Activated gamma-delta T cell treated with anti-CD3 and anti-CD28 coated beads, Interleukin-2, amount 50 U/mL, for 16 hours (primary cell): ENCODE data around the gene ERGIC3.

ENCODE experiments used
- DNase-seq: peaks from one replicate; pipeline ENCODE4 v3.0.0-alpha.2; 2020; ENCODE audit warnings: low read depth

Gene ERGIC3

DNA sequence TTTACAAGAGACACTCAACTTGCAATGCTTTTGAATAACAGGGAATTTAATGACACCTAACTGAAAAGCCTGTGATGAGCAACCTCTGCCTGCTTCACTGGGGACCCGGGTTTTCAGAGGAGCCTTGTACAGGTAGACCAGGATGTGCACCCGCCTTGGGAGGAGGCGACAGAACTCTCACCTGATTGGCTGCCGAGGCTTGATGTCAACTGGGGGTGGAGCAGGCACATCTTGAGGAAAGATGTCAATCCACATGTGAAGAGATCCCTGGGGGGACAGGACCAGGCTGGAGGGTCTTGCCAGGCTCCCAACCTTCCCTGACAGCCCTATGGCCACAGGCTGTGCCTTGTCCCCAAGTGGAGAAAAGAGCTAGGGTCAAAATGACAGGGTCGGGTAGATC, 19.8 kb downstream of the ERGIC3 start:
- DNase-seq, result no peak

DNA sequence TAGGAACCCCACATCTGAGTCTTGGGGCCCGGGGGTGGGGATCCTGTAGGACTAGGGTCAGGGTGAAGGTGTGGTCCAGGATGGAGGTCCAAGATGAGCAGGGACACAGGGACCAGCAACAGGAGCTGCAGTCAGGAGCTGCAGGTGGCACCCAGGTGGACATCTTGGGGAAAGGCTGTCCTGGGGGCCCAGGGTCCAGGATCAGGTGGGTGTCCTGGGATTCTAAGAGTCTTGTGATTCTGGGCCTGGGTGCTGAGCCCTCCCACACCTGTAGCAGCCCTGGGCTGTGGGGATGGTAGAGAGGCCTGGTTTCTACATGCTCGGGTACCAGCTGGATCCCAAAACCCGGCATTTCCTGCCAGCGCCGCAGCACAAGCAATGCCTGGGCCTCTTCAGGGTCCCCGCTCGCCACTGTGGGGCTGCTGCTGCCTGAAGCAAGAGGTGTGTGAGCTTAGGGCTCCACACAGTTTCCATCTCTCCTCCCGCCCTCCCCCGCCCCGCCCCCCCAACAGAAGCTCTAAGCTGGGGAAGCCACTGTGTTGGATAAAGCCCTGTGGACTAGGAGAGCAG, 20.7 kb downstream of the ERGIC3 start:
- no peak for DNase-seq

DNA sequence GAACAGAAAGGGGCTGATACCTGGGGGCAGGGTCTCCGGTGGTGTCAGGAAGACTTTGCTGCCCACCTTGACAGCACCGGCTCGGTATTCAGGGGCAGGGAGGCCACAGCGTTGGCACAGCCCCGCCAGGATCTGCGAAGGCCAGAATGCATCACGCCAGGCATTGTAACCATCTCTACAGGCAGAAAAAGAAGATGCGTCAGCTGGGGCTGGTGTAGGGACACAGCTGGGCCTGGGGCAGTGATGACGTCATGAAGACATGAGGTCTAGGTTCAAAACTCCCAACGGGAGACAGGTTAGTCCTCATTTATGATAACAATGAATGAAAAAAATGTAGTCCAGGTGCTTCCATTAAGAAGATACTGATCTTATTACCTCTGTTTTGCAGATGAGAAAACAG, 22.0 kb downstream of the ERGIC3 start:
- no peak for DNase-seq

DNA sequence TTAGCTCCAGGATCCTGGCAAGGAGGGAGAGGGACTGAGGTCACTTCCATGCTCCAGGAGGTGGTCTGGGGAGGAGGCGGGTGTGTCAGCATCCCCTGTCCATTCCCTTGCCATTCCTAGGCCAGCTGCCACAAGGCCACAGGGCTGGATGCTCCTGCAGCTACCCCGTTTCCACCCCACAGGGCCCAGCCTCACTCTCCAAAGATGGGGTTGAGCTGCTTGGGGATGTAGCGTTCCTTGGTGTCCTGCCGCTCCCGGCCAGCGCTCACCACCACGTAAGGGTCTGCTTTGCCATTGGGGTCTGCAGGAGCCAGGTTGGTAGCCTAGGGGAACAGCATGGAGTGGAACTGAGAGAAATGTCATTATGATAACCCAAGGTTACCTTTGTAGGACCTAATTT, 23.0 kb downstream of the ERGIC3 start:
- DNase-seq, result no peak

GRCh38 chr20:35568645-35569044, 26.8 kb downstream of the ERGIC3 start:
- no peak for DNase-seq

DNA sequence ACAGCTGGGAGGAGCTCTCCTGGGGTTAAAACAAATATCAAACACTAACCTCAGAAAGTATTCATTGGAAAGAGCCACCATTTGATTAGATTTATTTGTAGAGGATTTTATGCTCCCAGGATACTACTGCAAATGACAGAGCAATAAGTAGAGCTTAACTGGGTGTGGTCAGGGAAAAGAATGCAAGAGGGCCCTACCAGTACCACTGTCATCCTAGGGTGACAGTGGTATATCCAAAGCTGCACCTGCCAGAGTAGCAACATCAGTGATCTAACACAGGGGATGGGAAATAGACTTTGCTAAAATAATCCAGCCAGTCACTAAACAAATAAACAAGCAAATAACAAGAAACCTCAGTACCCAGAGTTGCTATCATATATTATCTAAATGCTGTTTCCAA, 29.7 kb downstream of the ERGIC3 start:
- DNase-seq, result no peak

DNA sequence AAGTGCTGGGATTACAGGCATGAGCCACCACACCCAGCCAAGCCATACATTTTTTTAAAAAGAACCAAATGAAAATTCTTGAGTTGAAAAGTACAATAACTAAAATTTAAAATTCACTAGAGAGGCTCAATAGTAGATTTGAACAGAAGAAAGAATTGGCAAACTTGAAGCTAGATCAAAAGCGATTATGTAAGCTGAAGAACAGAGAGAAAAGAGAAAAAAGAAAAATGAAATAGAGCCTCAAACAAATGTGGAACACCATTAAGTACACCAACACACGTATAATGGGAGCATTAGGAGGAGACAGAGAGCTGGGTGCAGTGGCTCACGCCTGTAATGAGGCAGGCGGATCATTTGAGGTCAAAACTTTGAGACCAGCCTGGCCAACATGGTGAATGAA, 31.0 kb downstream of the ERGIC3 start:
- no peak for DNase-seq

GRCh38 chr20:35575958-35576357, 34.1 kb downstream of the ERGIC3 start:
- no peak for DNase-seq

- no peak for DNase-seq
Measured at GRCh38 chr20:35576816-35577215, 34.9 kb downstream of the ERGIC3 start.

DNA sequence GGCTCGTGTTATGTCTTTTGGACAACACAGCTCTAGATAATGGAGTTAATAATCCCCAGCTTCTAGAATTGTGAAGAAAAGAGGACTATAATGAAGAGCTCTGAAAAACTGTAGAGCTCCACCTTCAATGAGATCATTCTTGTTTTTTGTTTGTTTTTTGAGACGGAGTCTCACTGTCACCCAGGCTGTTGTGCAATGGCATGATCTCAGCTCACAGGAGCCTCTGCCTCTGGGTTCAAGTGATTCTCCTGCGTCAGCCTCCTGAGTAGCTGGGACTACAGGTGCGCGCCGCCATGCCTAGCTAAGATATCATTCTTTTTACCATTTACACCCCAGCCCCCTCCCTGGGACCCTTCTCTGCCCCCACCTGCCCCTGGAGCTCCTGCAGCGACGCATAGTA, 36.6 kb downstream of the ERGIC3 start:
- DNase-seq, result no peak

DNA sequence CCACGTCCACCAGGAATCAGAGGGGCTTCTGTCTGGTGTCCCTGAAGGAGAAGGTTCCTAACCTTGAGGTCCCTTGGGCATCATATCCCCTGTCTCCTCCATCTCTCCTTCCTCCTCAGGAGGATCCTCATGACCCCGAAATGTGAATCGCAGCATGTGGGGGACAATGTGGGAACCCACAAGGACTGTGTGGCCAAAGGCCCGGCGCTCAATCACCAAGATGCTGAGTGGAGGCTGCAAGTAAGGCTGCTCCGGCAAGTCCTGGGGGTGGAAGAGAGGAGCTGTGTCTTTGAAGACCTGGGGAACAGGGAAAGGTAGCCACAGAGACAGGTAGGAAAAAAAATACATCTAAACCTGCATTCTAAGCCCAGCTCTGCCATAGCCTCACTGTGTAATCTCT, 37.3 kb downstream of the ERGIC3 start:
- DNase-seq, result no peak

DNA sequence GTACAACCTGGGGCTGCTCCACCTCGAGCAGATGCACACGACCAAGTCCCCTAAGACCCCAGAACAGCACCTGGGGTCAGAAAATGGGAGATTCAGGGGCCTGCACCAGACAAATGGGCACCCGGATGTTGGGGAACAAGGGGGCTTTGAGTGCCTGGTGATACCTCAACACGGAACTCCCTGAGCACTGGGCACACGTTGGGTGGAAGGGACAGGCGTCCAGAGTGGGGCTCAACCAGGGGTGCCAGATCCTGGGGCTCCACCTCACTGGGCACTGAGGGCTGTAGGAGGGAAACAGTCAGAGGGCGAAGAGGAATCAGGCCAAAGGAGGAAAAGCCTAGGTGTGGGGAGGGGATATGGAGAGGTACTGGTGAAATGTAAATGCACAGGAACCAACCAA, 40.3 kb downstream of the ERGIC3 start:
- no peak for DNase-seq

- DNase-seq, result no peak
Measured at GRCh38 chr20:35582741-35583404, 41.0 kb downstream of the ERGIC3 start.

- no peak for DNase-seq
Measured at GRCh38 chr20:35583636-35584560, 42.0 kb downstream of the ERGIC3 start.

DNA sequence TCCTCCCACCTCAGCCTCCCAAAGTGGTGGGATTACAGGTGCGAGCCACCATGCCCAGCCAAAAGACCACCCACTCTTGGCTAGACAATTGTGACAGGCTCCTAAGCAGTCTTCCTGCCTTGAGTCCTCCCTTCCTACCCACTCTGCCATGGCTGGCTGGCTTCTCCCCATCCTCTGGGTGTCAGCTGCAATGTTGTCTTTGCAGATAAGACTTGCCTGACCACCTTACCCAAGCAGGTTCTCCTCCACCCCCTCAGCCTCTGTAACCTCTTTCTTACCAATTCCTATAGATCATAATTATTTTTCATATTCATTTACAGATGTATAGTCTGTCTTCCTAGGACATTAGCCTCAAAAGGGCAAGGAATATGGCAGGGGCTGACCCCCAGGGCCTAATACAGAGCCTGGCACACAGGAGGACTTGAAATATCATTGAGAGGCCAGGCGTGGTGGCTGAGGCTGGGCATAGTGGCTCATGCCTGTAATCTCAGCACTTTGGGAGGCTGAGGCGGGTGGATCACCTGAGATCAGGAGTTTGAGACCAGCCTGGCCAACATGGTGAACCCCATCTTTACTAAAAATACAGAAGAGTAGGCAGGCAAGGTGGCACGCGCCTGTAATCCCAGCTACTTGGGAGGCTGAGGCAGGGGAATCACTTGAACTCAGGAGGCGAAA, 45.0 kb downstream of the ERGIC3 start:
- DNase-seq, result no peak

GRCh38 chr20:35587436-35587835, 45.6 kb downstream of the ERGIC3 start:
- DNase-seq, result no peak

- DNase-seq, result no peak
Measured at GRCh38 chr20:35588397-35588796, 46.5 kb downstream of the ERGIC3 start.

DNA sequence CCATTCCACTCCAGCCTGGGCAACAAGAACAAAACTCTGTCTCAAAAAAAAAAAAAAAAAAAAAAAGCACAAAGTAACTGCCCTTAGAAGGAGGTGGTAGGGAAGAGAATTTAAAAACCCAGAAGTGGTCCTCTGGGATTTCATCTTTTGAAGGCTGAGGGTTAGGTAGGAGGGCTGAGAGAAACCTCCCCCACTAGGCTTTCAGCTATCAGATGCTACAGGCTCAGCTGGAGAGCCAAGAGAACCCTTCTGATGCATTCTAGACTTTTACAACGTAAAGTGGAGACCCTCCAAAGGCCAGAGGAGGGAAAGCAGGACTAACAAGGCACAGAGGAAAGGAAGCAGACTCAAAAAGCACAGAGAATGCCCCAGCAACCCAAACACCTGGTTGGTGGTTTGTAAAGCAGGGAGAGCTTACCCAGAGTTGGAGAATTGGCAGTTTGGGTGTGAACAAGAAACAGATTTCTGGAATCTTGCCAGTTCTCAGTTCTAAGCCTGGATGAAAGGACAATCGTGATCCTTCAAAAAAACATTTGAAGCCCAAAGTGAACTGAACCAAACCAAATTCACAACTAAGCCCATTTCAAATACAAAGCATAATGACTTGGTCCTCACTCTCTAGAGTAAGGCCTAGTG, 50.6 kb downstream of the ERGIC3 start:
- no peak for DNase-seq

DNA sequence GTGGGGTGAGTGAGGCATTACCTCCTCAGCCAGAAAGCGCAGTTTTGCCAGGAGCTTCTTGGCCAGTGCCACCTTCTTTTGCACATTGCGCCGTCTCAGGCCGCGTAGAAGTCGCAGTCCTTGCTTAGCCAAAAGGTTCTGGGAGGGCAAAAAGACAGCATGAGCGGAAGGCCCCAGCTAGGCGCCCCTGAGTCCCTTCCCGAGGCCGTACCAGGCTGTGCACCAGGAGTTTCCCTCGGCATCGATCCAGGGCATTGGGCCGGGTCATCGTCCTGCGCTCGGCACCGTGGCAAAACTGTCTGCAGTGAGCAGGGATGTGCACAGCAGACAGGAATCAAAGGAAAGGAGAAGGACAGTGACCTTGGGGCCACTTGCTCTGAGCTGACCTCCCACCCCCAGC, 53.6 kb downstream of the ERGIC3 start:
- DNase-seq, result no peak

GRCh38 chr20:35595901-35596300, 54.0 kb downstream of the ERGIC3 start:
- no peak for DNase-seq

- no peak for DNase-seq
Measured at GRCh38 chr20:35597186-35597585, 55.3 kb downstream of the ERGIC3 start.

DNA sequence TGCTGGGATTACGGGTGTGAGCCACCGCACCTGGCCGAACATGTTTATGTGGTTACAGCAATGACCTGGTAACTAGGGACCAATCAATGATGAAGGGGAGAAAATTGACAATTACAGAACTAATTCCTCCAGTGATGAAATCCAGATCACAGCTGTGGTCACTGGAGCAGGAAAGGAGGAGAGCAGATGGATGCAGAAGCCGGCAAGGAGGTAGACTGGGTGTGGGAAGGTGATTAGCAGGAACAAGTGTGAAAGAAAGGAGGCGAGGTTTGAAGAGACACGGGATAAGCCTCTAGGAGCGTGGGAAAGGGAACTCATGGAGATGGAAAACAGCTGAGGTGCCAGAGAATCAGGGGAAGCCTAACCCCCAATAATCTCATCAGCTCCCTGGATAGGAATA, 56.6 kb downstream of the ERGIC3 start:
- DNase-seq, result no peak
